Ectodermal cell (in vitro differentiated cells): ENCODE measurements around the gene ANO6.

Experiments
- H3K27ac ChIP-seq: 2 replicates; pipeline ENCODE4 v1.7.0; 2013; ENCODE audit warnings: mild to moderate bottlenecking, low read depth, low read length; ENCODE audit not compliant: insufficient read depth, poor library complexity, severe bottlenecking
- H3K27me3 ChIP-seq: 2 replicates; pipeline ENCODE4 v1.7.0; 2013; ENCODE audit warnings: mild to moderate bottlenecking, low read length; ENCODE audit not compliant: insufficient read depth, control insufficient read depth, poor library complexity, severe bottlenecking
- H3K36me3 ChIP-seq: one replicate; pipeline ENCODE4 v1.7.0; 2013; ENCODE audit warnings: low read length; ENCODE audit not compliant: control insufficient read depth, insufficient read depth
- H3K4me1 ChIP-seq: one replicate; pipeline ENCODE4 v1.7.0; 2013; ENCODE audit warnings: low read length; ENCODE audit not compliant: control insufficient read depth, insufficient read depth
- H3K4me3 ChIP-seq: 2 replicates; pipeline ENCODE4 v1.7.0; 2013; ENCODE audit warnings: low read depth, low read length, control low read depth; ENCODE audit not compliant: insufficient read depth
- H3K9me3 ChIP-seq: 2 replicates; pipeline ENCODE4 v1.7.0; 2013; ENCODE audit warnings: mild to moderate bottlenecking, low read length, moderate library complexity; ENCODE audit not compliant: control insufficient read depth
- WGBS, 2 experiments: methylation state at CpG; one replicate each; pipeline ENCODE4 v1.1.7; 2013; ENCODE audit warnings: missing lambda C conversion rate in 2 of 2; 5-methylcytosine and 5-hydroxymethylcytosine counted together

ANO6 gene

DNA sequence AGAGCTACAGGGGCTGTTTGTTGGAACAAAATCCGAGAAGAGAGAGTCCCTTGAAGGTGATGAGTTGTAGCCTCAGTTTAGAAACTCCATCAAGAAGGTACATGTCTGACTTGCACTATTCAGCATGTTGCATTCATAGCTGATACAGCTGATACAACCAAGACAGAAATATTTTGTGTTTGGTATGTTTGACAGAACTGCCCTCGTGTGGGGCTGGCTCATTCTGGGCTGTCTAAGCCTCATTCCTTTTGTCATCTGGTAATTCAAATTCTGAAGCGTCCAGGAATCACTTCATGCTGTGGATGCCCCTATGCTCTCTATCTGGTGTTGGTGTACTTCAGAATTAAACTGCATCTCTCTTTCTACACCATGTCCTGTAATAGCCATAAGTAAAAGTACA is 126.3 kb downstream of the ANO6 start:
- WGBS, 2 experiments, result 91 to 93% methylated on average over 3 of the region's 3 CpGs
- Histone ChIP-seq H3K27ac (no peak overlapping the region), H3K27me3 (no peaks in the 10 kb centered on the region), H3K4me1 (no peaks in the 10 kb centered on the region), H3K36me3 (no peaks in the 10 kb centered on the region), H3K4me3 (no peak overlapping the region), H3K9me3 (no peaks in the 10 kb centered on the region)

DNA sequence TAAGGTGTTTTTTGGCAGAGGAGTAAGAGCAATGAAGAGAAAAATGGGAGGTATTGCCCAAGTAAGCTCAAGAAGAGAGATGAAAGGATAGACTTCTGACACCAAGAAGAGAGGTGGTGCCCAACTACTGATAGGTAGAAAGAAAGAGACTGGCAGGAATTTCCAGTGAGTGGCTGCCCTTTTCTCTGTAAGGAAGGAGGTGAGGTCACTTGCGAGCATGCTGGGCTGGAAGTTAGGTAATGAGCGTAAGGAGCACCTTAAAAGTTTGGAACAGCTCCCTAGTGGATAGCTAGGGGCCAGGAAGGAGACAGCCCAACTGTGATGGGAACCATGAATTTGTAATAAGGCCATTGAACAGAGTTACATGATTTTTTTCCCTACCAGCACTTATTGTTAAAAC is 127.0 kb downstream of the ANO6 start:
- Histone ChIP-seq H3K36me3 (no peaks in the 10 kb centered on the region), H3K27me3 (no peaks in the 10 kb centered on the region), H3K4me3 (no peak overlapping the region), H3K4me1 (no peaks in the 10 kb centered on the region), H3K27ac (no peak overlapping the region), H3K9me3 (no peaks in the 10 kb centered on the region)
- 88 to 98% methylated on average over 2 of the region's 2 CpGs for WGBS, 2 experiments

DNA sequence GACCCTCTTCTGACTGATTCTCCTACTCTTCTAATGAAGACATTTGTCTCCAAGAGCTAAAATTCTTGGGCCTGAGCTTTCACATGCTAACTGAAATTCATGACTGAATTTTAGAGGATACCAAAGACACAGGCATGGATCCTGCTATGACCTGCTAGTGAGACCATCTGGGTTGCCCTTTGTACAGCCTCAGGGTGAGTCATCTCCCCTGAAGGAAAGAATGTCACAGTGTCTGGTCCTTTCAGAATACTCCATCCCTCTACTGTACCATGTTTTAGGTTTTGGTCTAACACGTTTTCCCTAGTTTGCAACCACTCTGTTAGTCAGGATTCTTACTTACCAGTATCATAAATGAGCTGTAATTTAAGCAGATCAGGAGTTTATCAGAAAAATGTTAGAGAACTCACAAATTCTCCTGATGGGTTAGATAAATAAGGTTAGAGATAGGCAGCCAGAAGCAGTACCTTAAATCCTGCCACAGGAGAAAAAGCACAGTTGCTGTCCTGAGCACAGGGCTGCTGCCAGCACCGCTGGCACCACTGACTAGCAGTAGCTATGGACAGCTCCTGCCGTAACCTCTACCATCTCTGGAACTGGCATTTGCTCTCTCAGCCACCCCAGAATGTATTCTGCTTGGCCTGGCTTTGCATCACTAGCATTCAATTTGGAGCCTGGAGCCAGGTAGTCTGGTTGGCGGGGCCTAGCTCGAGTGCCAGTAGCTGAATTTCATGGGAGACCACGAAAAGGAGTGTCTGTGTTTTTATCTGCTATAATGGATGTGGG is 127.6 kb downstream of the ANO6 start:
- Histone ChIP-seq H3K9me3 (no peaks in the 10 kb centered on the region), H3K27me3 (no peaks in the 10 kb centered on the region), H3K27ac (no peak overlapping the region), H3K4me3 (no peak overlapping the region), H3K4me1 (no peaks in the 10 kb centered on the region), H3K36me3 (no peaks in the 10 kb centered on the region)
- WGBS, 2 experiments, result 92 to 94% methylated on average over 6 of the region's 6 CpGs

DNA sequence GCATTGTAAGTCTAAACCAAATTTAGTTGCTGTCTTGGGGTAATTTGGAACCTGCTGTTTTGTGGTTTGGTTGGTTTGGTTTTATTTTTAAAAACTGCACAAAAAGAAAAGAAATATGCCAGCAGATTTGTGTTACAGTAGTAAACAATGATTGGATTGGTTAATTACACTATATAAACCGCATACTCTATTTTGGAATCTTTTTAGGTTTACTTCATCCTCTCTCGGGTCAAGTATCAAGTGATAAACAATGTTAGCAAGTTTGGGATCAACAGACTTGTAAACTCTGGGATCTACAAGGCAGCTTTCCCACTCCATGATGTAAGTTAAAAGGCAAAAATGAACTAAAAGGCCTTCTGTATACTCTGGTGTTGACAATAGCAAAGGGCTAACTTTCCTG is 132.4 kb downstream of the ANO6 start:
- no peak overlapping the region for H3K4me3 ChIP-seq
- no peaks in the 10 kb centered on the region for H3K27me3 ChIP-seq
- peaks cover 15% of the 10 kb centered on the region for H3K36me3 ChIP-seq
- H3K4me1 ChIP-seq, result no peaks in the 10 kb centered on the region
- H3K9me3 ChIP-seq, result no peaks in the 10 kb centered on the region
- H3K27ac ChIP-seq, result no peak overlapping the region
- 96 to 100% methylated on average over 2 of the region's 2 CpGs for WGBS, 2 experiments

DNA sequence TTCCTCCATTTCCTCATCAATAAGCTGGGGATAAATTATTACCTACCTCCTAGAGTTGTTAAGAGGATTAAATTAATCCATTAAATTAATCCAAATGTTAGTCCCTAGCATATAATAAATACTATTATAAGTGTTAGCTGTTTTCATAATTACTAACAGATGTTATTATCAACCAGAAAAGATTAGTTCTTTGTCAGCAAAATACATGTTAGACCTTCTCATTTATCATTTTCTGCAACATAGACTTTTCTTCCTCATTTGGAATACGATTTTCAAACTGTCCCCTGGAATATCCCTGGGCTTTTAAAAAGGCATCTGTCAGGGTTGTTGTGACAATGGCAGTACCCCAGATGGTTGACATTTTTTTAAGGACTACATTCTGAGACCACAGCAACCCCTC is 133.1 kb downstream of the ANO6 start:
- 86 to 100% methylated on average over 1 of the region's 1 CpG for WGBS, 2 experiments
- Histone ChIP-seq H3K27me3 (no peaks in the 10 kb centered on the region), H3K4me1 (no peaks in the 10 kb centered on the region), H3K4me3 (no peak overlapping the region), H3K27ac (no peak overlapping the region), H3K9me3 (no peaks in the 10 kb centered on the region), H3K36me3 (peaks cover 15% of the 10 kb centered on the region)

DNA sequence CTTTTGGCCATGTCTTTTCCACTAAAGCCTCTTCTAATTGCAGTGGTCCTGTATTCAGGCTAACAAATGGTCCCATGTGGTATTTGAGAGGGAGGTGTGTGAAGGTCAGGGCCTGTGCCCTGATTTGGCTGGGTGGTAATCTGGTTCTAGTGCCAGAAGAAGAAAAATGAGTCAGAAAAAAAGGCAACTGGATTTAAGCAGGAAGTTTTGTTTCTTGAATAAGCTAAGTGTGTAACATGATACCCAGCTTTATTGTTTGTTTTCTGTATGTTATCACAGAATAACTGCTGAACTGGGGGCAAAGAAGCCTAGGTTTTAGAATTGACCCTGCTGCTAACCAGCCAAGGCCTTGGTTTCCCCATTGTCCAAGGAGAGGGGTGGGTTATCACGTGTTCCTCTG is 134.0 kb downstream of the ANO6 start:
- Histone ChIP-seq H3K27me3 (no peaks in the 10 kb centered on the region), H3K36me3 (peaks cover 15% of the 10 kb centered on the region), H3K4me3 (no peak overlapping the region), H3K9me3 (no peaks in the 10 kb centered on the region), H3K27ac (no peak overlapping the region), H3K4me1 (no peaks in the 10 kb centered on the region)
- 100% methylated on average over 1 of the region's 1 CpG for WGBS, 2 experiments

DNA sequence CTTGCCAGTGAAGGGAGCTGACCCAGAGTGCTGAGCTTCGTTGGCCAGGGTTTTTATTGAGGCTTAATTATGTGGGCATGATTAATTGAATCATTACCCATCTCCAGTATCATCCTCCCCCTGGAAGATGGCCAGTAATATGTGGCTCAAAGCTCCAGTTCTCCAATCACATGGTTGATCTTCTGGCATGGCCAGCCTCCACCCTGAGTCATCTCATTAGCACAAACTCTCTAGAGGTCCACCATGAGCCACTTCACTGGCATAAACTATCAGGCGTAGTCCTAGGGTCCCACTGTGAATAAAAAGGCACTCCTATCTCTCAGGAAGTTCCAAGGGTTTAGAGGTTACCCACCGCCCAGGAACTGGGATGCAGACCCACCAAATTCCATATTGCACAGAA is 135.0 kb downstream of the ANO6 start:
- WGBS, 2 experiments, result 92 to 93% methylated on average over 2 to 3 of the region's 3 CpGs
- H3K4me1 ChIP-seq, result no peaks in the 10 kb centered on the region
- no peaks in the 10 kb centered on the region for H3K9me3 ChIP-seq
- H3K36me3 ChIP-seq, result peaks cover 15% of the 10 kb centered on the region
- no peak overlapping the region for H3K4me3 ChIP-seq
- no peak overlapping the region for H3K27ac ChIP-seq
- H3K27me3 ChIP-seq, result no peaks in the 10 kb centered on the region

DNA sequence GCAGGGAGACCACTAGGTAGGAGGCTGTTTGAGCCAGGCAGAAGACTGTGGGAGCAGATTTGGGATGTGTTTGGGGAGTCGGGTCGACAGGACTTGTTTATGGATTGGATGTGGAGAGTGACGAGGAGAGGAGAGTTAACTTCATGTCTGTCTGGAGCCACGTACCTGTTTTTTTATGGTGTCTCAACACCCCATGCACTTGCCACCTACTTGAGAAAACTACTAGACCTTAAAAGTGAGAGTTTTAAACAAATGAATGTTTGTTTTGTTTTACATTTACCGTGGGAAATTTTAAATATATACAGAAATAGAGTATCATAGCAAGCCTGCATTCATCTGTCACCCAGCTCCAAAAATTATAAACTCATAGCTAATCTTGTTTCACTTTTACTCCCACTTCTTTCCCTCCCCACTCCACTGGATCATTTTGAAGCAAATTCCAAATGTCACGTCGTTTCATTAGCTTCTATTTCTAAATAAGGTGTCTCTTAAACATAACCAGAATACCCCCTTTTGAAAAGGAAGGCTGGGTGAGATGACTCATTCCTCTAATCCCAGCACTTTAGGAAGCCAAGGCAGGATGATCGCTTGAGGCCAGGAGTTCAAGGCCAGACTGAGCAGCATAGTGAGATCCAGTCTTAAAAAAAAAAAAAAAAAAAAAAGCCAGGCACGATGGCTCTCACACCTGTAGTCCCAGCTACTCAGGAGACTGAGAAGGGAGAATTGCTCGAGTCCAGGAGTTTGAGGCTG is 136.2 kb downstream of the ANO6 start:
- Histone ChIP-seq H3K27me3 (no peaks in the 10 kb centered on the region), H3K9me3 (no peaks in the 10 kb centered on the region), H3K27ac (no peak overlapping the region), H3K4me3 (no peak overlapping the region), H3K4me1 (no peaks in the 10 kb centered on the region), H3K36me3 (peaks cover 15% of the 10 kb centered on the region)
- WGBS, 2 experiments, result 91 to 93% methylated on average over 9 to 10 of the region's 10 CpGs

DNA sequence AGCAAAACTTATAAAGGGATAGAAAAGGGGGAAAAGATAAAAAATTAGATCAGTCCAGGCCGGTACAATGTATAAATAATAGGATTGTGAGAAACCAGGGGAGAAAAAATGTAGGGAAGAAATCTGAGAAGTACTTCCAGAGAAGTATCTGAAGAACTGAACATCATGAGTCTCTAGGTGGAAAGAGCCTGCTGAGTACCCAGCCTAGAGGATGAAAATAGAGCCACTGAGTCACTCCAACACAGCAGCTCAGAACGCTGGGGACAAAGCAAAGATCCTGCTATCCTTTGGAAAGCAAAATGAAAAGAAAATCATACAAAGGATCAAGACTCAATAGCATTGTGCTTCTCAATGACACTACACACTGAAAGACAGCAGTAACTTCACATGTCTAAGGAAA is 138.0 kb downstream of the ANO6 start:
- Histone ChIP-seq H3K9me3 (no peaks in the 10 kb centered on the region), H3K27ac (no peak overlapping the region), H3K4me1 (no peaks in the 10 kb centered on the region), H3K36me3 (peaks cover 17% of the 10 kb centered on the region), H3K4me3 (no peak overlapping the region), H3K27me3 (no peaks in the 10 kb centered on the region)
- WGBS, 2 experiments, result 94% methylated on average over 2 of the region's 2 CpGs

DNA sequence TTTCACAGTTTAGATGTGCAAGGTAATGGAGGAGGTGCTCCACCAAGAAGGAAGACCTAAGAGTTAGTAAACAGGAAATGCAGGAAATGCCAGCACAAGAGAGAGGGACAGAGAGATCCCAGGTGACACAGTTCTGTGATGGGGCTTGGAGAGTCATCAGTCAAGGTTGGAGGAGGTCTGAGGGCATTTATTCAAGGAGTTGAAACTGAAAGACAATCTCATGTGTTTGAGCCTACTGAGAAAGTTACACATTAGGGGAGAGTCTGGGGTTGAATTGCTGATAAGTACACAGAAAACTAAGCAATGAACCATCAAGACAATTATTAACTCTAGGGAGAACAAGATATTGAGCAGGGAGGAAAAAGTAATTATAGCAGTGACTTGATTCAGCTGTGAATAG is 138.5 kb downstream of the ANO6 start:
- H3K4me3 ChIP-seq, result no peak overlapping the region

More for the DNA sequence above, 138.5 kb downstream of the ANO6 start:
- Histone ChIP-seq H3K27ac (no peak overlapping the region), H3K4me1 (no peaks in the 10 kb centered on the region), H3K9me3 (no peaks in the 10 kb centered on the region), H3K36me3 (peaks cover 17% of the 10 kb centered on the region), H3K27me3 (no peaks in the 10 kb centered on the region)
